Measurements from ENCODE around the gene NKIRAS2. TPM values are rescaled to one million over a fixed set of nuclear protein-coding genes. Genes with fewer than 3 reads are reported as not detected.

The NKIRAS2 gene
- total RNA-seq, 1 experiment from 2014 or later: 53.2 TPM

DNA sequence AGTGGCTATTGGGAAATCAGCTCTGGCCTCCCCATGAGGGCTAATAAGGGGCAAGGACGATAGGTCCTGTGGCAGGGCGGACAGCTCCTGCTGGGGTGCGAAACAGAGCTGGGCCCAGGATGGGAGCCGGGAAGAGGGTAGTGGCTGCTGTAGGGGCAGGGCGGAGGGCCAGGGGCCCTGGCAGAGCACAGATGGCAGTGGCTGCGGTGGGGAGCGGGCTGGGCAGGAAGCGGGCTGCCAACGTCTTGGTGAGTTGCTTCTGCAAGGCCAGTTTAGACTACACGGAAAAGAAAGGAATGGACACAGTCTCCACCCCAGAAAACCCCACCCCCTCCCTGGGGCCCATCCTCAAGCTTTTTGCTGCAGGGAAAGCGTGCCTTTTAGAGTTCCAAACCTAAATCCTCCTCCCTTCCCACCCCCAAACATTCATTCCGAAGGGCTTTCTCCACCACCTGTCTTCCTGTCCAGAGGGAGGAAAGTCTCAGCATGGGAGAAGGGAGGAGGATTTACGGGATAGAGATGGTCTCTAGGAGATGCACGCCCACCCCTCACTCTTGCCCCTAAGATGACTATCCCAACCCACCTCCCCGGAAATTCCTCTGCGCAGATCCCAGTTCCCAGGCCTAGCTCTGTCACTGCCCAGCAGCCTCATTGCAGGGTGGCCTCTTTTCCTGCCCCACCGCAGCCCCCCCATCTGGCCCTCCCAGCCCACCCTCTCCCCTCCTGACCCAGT lies 7.1 kb downstream of the NKIRAS2 start:
- no peak for DNase-seq (ENCODE audit: low read depth)

DNA sequence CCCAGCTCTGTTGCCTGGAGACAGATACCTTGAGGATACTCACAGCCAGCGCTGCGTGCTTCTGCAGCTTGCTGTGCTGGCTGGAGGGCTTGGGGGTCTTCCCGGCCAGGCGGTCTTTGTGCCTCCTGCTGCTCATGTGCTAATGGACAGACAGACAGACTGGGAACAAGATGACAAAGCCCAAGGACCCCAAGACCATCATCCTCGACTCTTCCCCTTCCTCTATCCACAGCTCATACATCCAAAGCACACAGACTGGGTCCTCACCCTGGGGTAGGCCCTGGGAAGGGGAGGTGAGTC lies 7.7 kb downstream of the NKIRAS2 start:
- no peak for DNase-seq (ENCODE audit: low read depth)

DNA sequence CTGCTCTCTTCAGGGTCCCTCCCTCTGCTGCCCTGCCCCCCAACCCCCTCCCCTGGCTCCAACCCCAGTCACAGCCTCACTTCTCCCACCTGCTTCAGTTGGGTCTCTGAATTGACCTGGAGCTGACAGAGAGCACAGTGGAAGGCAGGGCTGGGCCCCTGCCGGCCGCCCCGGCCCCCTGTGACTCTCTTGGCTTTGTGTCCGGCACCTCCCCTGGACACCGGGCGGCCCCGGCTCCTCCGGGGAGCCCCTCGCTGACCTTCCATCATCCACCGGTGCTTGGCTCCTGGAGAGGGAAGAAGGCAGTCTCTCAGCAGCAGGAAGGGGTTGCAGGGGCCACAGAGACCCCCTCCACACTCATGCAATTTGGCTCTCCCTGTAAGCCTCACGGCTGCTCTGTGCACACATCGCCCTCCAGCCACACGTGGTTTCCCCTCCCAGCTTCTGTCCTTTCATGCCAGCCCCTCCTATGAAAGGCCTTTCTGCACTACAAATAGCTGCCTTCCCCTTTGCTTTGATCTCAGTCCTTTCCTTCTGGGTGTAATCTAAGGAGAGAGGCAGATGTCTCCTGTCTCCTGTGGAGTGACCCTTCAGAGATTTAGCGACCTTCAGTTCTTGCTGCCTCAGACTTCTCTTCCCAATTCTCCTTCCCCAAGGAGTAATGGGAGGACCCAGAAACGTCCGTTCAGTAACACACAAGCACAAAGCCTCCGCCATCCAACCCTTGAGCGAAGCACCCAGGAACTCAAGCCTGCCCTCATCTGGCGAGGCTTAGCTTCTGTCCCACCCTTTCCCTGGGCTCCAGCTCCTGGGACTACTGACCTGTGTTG lies 8.3 kb downstream of the NKIRAS2 start:
- DNase-seq (ENCODE audit: low read depth): no peak

DNA sequence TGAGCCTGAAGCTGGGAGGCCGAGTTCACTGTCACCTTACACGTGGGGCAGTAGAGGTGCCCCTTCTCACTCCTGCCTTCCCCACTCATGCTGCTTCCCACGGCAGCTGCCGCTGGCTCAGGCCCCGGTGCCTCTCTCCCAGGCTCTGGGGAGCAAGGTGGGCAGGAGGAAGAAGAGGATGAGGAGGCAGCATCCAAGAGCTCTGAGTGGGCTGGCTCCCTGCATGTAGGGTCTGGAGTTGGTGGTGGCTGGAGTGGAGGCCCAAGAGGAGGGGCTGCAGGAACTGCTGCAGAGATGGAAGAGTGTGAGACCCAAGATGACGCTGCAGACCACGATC lies 8.9 kb downstream of the NKIRAS2 start:
- no peak for DNase-seq (ENCODE audit: low read depth)

DNA sequence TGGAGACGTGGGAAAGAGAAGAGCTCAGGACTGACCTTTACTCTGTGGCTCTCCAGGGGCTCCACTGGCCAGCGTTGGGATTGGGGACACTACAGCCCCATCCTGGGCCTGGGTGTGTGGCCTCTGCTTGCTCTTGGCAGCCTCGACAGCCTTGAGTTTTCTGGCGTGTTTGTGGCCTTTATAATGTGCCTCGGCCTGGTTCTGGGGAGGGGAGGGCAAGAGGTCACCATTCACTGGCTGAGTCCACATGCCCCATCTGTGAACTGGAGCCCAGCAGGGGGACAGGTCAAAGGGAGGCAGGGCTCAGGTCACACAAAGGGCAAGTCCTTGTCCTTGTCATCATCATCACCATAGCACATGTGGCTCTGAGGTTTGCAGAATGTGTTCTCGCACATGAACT lies 11.7 kb downstream of the NKIRAS2 start:
- no peak for DNase-seq (ENCODE audit: low read depth)

DNA sequence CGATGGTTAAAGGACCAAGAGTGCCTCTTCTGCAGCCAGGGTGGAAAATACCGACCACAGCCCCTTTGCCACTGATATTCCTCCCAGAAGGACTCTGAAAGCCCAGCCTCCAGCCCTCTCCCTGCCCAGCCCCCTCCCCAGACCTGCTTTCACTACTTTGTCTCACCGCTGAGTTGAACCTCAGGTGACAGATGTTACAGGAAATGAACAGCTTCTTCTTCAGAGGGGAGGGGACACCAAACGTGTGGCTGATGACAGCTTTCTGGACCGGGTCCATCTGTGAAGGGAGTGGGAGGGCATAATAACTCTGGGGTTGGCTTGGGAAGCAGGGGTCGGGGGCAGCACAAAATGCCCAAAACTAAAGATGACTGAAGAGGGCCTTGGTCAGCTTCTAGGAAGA lies 14.2 kb downstream of the NKIRAS2 start:
- DNase-seq (ENCODE audit: low read depth): no peak

DNA sequence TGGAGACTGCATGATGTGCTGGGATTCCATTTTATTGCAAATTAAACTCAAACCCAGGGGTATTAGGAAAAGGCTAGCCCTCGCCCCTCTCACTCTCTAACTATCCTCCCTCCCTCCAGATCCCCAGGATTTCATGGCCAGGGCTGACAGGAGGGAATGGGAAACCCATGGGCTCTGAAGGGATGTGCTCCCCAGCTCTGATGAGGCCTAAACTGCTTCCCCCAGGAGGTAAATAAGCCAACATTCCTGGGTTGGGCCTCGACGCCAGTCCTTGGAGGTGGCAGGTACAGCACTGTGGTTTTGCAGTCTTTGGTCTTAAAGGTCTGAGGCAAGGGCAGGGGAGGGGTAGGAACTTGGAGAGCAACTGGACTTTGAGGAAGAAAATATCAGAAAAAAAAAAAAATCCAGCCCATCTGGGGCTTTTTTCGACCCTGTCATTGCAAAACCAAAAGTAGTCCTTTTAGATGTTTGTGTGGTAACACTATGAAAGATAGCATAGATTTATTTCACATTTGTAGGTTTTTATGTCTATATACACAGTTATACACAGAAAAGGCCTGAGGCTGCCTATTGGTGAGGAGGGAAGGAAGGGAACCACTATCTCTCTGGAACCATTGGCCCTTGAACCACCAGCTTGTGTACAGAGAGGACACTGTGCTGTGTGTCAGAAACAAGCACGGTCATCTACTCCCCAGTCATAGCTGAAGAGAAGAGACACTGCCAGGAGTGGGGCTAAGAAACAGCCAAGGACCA lies 18.5 kb downstream of the NKIRAS2 start:
- DNase-seq (ENCODE audit: low read depth): no peak

DNA sequence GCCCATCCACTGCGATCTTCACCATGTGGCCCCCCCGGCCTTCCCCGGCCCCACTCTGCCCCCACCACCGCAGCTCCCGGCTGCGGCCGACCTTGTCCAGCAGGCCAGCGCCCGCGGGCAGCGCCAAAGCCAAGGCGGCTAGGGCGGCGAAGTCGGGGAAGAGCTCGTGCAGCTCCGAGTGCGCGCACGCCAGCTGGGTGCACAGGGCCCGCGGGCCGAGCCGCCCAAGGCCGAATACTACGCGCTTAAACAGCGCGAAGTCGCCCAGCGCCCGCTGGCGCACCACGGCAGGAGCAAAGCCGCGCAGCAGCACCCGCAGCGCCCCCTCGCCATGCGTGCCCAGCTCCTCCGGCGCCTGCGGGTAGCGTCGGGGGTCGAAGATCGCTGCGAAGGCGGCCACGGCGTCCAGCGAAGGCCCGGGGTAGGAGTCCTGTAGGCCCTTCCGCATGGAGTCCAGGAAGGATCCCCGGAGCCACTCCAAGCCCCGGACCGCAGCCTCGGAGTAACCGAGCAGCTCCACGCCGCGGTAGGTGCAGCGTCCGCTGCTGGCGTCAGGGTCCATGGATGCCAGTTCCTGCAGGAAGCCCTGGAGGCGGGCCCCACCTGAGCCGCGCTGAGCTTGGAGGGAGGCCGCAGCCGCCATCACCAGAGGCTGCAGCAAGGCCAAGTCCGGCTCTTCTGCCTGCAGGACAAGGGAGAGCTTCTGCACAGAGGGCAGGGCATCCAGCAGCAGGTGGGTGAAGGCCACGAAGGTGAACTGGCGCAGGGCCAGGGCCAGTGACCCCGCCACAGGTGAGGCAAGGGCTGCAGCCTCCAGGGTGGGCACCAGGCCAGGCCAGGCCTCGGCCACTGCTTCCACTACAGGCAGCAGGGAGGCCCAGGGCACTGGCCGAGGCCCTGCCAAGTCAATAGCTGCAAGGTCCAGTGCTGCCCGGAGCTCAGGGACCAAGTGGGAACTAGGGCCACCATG lies 20.2 kb downstream of the NKIRAS2 start:
- no peak for DNase-seq (ENCODE audit: low read depth)

DNA sequence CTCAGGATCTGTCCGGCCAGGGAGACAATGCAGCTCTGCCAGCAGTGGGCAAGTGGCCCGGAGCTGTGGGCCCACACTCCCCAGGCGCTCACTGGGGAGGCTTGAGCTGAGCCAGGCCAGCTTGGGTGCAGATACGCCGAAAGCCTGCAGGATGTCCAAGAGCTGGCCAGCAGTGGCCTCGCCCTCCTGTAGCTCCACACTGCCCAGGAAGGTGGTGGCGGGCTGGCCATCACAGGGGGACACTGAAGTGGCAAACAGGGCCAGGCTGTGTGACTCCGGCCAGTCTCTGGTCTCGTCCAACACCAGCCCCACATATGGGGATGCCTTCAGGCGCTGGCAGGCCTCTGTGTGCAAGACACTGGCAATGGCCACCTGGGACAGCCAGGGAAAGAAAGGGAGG lies 20.9 kb downstream of the NKIRAS2 start:
- DNase-seq (ENCODE audit: low read depth): no peak

DNA sequence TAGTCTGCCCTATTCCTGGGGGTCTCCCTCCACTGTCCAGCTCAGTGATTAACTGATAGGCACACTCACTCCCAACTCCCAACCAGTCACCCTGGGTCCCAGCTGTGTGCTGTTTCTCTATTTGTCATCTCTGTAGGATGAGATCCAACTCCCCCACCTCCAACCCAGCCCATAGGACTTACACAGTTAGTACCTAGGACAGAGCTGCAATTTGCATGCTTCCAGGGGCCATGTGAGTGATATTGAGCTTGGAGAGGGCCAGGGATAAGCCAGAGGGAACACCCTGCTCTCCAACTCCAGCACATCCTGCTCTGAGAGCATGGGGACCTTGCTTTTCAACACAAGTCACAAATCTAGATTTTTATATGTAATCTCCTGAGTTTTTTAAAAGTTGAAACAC lies 21.7 kb downstream of the NKIRAS2 start:
- DNase-seq (ENCODE audit: low read depth): no peak

DNA sequence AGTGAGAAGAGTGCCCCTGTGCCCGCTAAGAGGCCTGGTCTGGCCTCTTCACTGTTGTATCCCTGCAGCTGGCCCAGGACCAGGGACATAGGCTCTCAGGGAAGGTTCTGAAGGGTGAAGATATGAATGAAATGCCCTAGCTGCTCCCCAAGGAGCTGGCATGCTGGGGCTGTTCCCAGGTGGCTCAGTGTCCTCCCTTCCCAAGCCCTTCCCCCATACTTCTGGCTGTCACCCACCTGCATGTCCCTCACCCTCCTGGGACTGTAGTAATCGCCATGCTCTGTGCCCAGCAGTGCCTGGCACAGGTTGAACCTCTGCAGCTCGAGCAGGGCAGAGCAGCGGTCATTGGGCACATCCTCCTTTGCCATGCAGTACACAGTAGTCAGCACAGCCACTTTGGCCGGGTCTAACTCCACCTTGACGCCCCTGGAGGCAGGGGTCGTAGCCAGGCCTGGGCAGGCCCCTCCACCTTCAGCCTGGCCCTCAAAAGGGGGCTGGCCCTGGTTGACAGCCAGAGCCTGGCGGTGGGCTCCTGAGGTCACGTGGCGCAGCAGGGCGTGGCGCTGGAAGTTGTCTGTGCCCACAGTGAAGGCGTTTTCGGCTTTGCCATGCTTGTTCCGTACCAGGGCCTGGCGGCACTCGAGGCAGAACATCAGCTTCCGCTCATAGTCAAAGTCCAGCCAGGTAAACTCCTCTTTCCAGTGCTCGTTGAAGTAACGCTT lies 22.9 kb downstream of the NKIRAS2 start:
- no peak for DNase-seq (ENCODE audit: low read depth)

DNA sequence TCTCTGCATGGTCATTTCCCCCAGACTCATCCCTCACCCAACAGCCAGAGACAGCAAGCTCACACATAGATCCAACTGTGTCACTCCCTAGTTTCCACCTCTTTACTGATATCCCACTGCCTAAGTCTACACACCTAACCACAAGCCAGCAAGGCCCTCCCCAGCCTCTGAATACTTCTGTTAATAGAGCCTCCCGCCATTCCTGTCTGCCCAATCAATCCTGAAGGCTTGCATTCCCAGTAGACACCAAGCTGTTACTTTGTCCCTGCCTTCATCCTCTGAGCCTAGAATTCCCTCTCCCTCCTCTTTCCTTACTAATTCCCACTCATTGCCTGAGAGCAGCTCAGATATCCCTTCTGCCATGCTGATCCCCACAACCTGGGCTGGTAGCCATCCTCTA lies 25.8 kb downstream of the NKIRAS2 start:
- DNase-seq (ENCODE audit: low read depth): no peak

DNA sequence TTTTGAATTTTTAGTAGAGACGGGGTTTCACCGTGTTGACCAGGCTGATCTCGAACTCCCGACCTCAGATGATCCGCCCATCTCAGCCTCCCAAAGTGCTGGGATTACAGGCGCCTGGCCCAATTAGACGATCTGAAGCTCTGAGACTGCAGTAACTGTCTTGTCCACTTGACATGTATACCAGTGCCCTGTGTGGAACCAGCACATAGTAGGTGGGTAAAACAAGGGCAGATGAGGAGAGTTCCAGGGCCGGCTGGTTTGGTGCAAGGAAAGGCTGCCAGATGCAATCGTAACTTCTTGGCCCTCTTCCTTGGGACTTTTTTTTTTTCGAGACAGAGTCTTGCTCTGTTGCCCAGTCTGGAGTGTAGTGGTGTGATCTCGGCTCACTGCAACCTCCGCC lies 27.5 kb downstream of the NKIRAS2 start:
- DNase-seq (ENCODE audit: low read depth): no peak

DNA sequence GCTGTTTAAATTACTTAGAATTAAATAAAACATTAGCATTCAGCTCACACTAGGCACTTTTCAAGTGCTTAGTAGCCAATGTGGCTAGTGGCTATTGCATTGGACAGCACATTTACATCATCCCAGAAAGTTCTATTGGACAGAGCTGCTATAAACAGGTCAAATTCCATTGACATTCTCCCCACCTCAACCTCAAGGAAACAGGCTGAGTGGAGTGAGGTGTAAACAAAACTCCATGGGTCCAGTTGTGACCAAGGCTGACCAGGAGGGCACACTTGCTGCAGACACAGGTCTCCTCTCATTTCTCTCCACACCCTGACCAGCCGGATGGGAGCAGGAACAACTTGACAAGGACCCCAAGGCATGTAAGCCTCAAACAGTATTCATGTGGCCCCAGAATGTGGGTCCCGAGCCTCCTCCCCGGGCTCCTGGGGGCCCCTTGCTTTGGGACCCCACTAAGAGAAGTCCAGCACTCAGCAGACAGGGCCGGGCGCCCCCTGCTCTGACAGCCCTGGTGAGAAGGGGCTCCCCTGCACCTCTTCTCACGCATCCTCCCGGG lies 30.0 kb downstream of the NKIRAS2 start:
- DNase-seq (ENCODE audit: low read depth): no peak

DNA sequence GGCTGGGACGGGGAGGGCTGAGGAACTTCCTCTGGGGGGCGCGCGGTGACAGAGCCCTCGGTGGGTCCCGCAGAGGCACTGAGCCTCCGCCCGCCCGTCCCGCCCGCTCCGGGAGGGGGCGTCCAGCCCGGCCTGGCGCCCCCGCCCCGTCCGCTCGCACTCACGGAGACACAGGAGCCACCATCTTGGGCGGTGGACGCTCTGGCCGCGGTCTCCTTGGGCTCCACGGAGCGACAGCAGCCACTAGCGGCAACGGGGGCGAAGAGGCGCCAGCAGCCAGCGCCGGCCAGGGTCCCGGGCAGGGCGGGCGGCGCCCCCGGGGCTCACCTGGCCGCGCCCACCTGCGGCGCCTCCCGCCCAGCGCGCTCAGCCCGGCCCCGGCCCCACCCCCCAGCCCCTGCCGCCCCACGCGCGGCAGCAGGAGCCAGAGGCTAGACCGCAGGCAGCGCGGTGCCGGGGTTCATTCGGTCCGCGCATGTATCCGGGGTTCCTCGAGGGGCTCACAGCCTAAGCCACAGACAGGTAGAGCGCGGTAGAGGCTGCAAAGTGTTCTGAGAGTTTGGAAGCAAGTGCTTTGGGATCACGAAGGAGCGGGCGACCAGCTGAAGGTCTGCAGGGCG lies 30.6 kb downstream of the NKIRAS2 start, which contains the start of gene C17orf113:
TSS of gene C17orf113 (minus strand) at position 209 of the 620 bp plus-strand sequence. CDS start 7,225 bp downstream, outside the sequence.
- no peak for DNase-seq (ENCODE audit: low read depth)

DNA sequence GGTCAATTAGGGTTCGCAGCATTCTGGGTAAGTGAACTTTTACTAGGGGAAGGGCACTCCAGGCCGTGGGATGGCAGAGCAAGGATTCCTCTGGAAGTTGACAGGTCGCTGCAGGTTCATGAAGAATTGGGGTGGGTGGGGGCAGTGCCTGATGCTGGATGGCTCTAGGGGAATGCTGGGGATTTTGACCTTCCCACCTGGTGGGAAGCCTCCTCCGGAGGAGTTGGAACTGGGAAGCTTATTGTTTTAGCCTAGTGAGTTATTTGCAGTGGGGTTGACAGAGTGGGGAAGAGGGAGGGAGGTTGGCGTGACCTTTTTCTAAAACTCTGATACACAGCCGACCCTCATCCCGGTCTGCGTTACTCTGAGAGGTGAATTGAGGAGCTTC lies 31.1 kb downstream of the NKIRAS2 start:
- no peak for DNase-seq (ENCODE audit: low read depth)

DNA sequence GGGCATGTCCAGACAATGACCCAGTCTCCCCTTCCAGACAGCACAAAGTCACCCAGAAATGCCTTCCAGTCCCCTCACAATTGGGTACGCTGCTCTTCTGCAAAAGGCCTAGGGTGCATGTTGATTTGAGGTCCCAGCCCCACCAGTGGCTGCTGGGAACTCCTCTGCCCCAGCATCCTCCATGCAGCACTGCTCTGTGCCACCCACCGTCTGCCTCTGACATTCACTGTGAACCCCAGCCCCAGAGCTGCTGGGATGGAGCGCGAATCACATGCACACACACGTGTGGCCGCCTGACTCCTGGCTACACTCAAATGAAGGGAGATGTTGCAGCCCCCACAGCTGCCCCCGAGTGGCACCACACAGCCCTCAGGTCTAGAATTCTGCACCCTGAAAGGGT lies 31.8 kb downstream of the NKIRAS2 start:
- no peak for DNase-seq (ENCODE audit: low read depth)

DNA sequence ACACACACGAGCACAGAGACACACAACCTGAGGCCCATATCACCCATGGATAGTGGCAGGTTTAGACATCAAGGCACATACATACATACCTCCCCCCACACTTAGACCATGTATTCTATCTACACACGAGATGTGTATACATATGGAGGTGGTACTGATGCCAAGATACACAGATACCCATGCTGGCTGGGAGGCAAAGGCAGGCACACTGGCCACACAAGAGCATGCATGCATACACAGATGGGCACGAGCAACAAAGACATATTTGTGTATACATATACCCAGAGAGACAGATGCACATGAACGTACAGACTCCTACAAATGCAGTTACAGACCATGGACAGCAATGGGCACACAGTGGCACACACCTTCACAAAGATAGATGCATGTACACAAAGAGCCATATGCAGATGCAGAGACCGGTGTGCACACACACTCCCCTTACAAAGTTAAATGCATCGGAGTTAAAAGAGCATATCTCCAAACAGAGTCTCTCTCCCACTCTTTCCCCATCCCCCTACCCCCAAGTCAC lies 32.5 kb downstream of the NKIRAS2 start:
- no peak for DNase-seq (ENCODE audit: low read depth)

DNA sequence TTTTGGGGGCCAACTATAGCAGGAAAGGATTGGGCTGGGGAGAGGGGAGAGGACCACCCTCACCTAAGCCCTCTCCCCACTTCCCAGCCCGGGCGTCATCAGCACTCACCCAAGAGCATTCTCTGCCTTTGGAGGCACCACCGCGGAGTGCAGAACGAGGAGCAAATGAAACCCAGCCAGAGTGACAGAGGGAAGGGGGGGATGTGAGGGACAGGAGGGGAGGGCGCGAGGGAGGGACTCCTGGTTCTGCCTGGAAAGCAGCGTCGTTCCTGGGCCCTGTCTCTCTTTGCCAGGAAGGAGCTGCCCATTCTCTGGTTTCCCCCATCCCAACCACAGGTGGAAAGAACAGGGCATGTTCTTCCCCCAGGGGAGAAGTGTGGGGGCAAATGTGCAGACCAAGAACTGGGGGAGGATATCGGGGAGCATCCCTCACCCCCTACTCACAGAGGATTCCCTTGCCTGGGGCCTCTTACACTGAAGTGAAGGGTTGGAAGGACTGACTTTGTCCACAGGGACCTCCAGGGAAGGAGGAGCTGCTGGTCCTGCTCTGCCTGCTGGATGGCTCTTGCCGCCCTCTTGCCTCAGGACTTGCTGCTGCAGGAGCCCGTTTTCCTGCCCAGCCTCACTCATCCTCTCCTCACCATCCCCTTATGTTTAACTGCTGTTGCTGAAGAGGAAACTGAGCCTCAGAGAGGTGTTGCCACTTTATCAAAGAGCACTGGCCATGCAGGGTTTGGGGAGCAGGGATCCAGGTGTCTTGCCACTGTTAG lies 34.0 kb downstream of the NKIRAS2 start:
- no peak for DNase-seq (ENCODE audit: low read depth)
